Measurements from ENCODE around the gene ADISSP. TPM values are rescaled to one million over a fixed set of nuclear protein-coding genes. Genes with fewer than 3 reads are reported as not detected.

ADISSP gene
- total and polyA plus RNA-seq, 9 of the 15 experiments (the other 6 are each of a cell fraction or from before 2014, with no cell fraction given) = 1.4 to 70.6 (median 23.4) TPM

GRCh38 chr20:3767427-3768341 lies at the start of gene ADISSP (continued):
- peak; percentile 52; the same call in 1 of the 2 replicates for TF ChIP-seq ZNF740 (CRISPR knock-in tag; IDR thresholded peaks at IDR 0.05)
- no peak for TF ChIP-seq ZNF740 (tag; IDR thresholded peaks at IDR 0.05)
- TF ChIP-seq HDAC8 (tag; IDR thresholded peaks at IDR 0.05) = no peak
- TF ChIP-seq SP1 (CRISPR knock-in tag; IDR thresholded peaks at IDR 0.05) = peak; percentile 87
- no peak for TF ChIP-seq ATF1 (CRISPR knock-in tag; IDR thresholded peaks at IDR 0.05)
- TF ChIP-seq ATF1 (tag; IDR thresholded peaks at IDR 0.05) = peak; percentile 72
- no peak for TF ChIP-seq SRSF3 (IDR thresholded peaks at IDR 0.05; ENCODE audit: insufficient read depth, low read length)
- no peak for TF ChIP-seq HDAC3 (IDR thresholded peaks at IDR 0.05; ENCODE audit: borderline replicate concordance, partially characterized antibody)
- no peak for TF ChIP-seq NR2C2 (CRISPR knock-in tag; IDR thresholded peaks at IDR 0.05)
- TF ChIP-seq NR2C2 (tag; IDR thresholded peaks at IDR 0.05) = peak; percentile 77
- TF ChIP-seq MBD1 (CRISPR knock-in tag; IDR thresholded peaks at IDR 0.05) = no peak
- peak in 1 of 2 experiments; percentile 79; a peak in 1 of 3 replicates for TF ChIP-seq CBX3 (IDR thresholded peaks at IDR 0.05; ENCODE audit: borderline replicate concordance in 1 of 2, low read length in 2 of 2)
- peak in 1 of 2 experiments; percentile 79; a peak in 2 of 4 replicates for TF ChIP-seq HDAC1 (IDR thresholded peaks at IDR 0.05)
- TF ChIP-seq BRF2 (IDR thresholded peaks at IDR 0.05; ENCODE audit: borderline replicate concordance, insufficient read depth, insufficient read length) = no peak
- TF ChIP-seq BDP1 (IDR thresholded peaks at IDR 0.05; ENCODE audit: insufficient read depth, insufficient read length) = no peak
- TF ChIP-seq ZNF76 (CRISPR knock-in tag; IDR thresholded peaks at IDR 0.05; ENCODE audit: borderline replicate concordance) = no peak
- no peak for TF ChIP-seq CREB3 (tag; conservative IDR thresholded peaks at IDR 0.05; ENCODE audit: low read depth)
- TF ChIP-seq, protein P1, sequence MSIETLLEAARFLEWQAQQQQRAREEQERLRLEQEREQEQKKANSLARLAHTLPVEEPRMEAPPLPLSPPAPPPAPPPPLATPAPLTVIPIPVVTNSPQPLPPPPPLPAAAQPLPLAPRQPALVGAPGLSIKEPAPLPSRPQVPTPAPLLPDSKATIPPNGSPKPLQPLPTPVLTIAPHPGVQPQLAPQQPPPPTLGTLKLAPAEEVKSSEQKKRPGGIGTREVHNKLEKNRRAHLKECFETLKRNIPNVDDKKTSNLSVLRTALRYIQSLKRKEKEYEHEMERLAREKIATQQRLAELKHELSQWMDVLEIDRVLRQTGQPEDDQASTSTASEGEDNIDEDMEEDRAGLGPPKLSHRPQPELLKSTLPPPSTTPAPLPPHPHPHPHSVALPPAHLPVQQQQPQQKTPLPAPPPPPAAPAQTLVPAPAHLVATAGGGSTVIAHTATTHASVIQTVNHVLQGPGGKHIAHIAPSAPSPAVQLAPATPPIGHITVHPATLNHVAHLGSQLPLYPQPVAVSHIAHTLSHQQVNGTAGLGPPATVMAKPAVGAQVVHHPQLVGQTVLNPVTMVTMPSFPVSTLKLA (conservative IDR thresholded peaks at IDR 0.05) = peak; percentile 67 to 89
- TF ChIP-seq PHF20 (IDR thresholded peaks at IDR 0.05; ENCODE audit: partially characterized antibody) = peak; percentile 22
- TF ChIP-seq JUND (IDR thresholded peaks at IDR 0.05; ENCODE audit: borderline replicate concordance, low read depth, low read length) = 0 out of 2 replicates have a peak, but pooled peaks have one; percentile 2
- no peak for TF ChIP-seq JUND (tag; IDR thresholded peaks at IDR 0.05; ENCODE audit: borderline replicate concordance, low read depth, low read length)

Measured in K562 (cell line).